Activated CD4-positive, alpha-beta T cell treated with anti-CD3 and anti-CD28 coated beads for 48 hours (primary cell): ENCODE measurements around the gene ROR1.

Experiments used
- DNase-seq: peaks from one replicate; pipeline ENCODE4 v3.0.0-alpha.2; 2020

ROR1 gene

GRCh38 chr1:63859480-63860275 is 85.9 kb downstream of the ROR1 start:
- no peak for DNase-seq

DNA sequence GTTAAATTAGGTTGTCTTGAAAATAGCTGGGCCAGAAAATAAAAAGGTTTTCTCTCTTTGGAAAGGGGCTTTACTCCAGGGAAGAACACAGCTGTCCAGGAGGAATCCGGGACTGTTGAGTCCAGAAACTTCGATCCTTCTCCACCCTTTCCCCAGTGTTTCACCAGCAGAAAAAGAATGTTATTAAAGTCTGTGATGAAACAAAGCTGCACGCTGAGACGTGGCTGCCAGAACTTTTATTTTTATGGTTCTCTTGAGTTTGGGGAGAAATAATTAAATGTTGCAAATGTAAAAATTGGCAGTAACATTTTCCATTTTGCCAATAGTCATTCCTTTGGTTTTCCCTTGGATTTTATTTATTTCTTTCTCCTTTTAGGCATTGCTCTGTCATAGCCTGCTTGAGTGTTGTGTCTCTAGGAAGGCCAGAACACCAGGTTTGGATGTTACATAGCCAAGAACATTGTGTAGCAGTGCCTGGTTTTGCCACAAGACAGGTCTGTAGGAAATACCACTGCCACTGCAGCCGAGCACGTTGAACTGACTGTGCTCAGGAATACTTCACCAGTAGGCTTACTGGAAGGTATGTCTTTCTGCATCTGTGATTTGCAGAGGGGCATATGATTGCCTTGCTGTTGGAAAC is 87.4 kb downstream of the ROR1 start:
- DNase-seq, result no peak

GRCh38 chr1:63863145-63863544 is 89.3 kb downstream of the ROR1 start:
- DNase-seq, result no peak

DNA sequence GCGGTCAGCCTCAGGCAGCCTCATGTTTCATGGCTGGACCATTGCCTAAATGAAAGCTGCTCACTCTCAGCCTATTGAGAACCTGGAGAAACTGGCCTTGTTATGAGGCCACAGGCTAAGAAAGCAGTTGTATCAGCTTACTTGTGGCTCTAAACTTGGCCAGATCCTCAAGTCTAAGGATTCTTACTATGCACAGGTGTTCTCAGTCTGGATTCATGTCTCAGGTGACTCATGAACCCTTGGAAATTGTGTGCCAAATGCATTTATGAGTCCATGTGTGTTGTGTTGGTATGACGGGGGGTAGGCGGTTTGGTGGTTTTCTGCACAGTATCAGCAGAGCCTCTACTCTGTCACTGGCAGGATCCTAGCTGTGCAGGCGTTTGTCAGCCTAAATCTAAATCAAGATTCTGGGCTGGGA is 90.4 kb downstream of the ROR1 start:
- DNase-seq, result no peak

- no peak for DNase-seq
These were observed 91.7 kb downstream of the ROR1 start for GRCh38 chr1:63865561-63865960.

GRCh38 chr1:63866084-63866483 is 92.3 kb downstream of the ROR1 start:
- DNase-seq, result no peak

DNA sequence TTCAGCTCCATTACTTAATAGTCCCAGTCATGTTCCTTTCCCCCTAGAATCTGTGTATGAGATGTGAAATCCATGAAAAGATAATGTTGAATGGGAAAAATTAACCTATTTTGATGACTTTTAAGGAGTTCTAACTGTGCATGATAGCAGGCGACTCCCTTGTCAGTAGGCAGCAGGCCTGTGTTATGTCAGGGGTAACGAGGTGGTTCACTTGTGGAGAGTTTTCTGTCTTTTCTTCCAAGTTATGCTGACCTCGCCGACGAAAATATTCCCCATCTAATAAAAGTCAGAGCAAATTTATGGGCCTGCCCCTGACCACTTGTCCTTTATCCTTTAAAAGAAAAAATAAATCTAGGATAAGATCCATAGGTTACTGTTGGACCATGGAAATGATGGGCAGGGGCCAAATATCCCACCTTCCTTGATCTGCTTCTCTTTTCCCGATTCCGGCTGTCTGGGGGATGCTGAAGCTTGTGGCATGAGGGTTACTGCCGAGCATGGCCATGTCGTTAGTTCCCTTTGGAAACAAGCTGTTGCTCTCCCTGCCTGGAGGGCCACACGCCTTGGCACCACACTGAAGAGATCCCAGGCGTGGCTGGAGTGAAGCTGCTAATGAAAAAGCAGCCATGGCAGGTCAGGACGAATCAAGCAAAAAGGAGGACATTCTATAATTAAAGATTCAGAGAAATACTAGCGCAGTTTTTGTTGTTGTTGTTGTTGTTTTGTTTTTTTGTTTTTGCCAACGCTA is 93.8 kb downstream of the ROR1 start:
- DNase-seq, result no peak

- peak; percentile 19 for DNase-seq
These were observed 94.5 kb downstream of the ROR1 start for GRCh38 chr1:63868268-63868781.

DNA sequence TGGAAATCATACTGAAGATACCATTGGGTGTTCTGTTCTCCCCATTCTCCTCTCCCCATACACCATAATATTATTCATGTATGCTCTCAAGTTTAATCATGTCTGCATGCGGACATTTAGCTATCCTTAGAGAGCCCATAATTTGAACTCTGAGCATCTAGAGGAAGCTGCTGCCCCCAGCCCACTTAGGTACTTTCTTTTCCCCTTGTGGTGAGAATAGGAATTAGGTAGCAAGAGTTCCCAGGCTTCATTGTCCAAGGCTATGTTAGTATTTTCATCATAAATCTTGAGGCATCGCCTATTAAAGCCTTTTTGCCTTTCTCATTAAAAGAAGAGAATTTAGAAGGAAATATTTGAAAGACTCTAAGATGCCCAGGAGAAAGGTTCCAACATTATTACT is 96.3 kb downstream of the ROR1 start:
- no peak for DNase-seq

DNA sequence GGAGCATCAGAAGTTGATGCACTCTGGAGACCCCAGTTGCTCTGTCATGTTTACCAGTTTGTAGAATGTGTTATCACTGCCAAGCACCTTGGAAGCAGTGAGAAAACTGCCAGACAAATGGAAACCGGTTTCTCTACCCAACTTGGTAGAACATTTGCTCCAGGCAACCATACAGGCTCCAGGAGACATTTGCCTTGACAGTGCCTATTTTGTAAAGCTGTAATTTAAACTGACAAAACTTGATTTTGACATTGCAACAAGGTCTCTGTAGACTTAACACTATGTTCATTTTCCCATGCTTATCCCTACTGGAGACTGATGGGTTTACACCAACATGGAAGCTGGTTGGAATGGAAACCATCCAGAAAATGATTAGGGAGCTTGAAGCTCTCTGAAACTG is 97.6 kb downstream of the ROR1 start:
- DNase-seq, result no peak

- DNase-seq, result no peak
These were observed 99.9 kb downstream of the ROR1 start for GRCh38 chr1:63873751-63874150.

GRCh38 chr1:63874278-63874880 is 100.6 kb downstream of the ROR1 start:
- no peak for DNase-seq

GRCh38 chr1:63875636-63876035 is 101.8 kb downstream of the ROR1 start:
- no peak for DNase-seq

GRCh38 chr1:63877021-63877767 is 103.4 kb downstream of the ROR1 start:
- no peak for DNase-seq

DNA sequence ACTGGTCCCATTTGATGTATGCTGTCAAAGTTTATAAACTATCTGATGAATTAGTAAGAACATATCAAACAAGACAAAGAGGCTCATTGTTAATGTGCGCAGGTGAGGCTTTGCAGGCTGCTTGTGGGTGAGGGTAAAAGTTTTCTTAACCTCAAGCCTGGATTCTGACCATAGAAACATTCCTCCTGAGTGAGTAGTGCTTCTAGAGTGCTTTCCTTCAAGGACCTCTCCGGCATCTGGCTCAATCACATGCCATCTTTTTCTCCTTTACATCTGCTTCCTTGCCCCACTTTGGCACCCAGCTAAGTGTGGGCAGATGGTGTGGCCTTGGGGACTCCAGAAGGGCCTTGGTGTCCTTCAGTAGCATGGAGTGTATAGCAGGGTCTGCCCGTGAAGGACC is 104.0 kb downstream of the ROR1 start:
- no peak for DNase-seq

DNA sequence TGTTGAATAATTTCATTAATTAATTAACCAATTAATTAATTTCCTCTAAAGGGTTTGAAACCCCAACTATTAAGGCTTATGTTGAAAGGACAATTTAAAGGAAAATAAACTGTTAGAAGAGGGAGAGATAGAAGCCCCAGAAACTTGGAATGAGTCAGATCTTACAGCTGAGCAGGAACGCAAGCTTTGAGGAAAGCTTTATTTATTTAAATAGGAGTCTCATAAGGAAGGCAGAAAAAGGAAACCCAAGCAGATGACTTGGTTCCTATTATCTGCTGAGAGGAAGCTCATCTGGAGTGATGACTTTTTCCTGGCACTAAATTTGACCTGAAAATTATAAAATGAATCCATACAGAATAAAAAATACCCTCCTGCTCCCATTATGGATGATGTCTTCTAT is 105.1 kb downstream of the ROR1 start:
- no peak for DNase-seq

GRCh38 chr1:63880958-63881576 is 107.2 kb downstream of the ROR1 start:
- DNase-seq, result no peak

GRCh38 chr1:63882048-63882704 is 108.4 kb downstream of the ROR1 start:
- DNase-seq, result no peak

DNA sequence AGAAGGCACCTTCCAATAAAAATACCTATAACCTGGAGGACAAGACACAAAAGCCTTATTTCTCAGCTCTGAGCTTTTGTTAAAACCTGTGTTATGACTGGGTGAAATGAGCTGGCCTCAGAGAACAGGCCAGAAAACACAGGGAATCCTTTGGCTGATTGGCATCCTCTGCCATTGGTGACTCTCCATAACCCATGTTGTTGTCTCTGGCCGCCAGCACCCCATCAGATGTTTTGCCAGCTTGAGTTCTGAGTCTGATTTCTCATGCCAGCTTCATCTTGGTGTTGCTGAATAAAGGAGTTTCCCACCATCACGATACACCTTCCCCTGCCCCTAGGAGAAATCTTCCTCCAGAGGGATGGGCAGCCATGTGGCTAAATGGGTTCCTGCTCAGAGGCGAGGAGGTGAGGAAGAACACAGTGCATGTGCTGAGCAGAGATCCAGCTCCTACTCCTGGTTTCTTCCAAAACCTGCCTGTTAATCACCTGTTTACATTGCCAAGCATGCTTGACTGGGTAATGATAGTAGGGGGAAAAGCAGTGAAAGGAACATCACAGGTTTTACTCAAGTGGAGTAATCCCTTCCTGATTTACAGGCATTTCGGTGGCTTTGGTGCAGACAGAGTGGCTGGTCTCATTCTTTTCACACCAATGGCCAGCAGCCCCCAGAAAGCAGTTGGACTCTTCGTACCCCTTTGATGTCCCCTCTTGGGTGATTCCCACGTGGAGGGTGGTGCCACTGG is 109.8 kb downstream of the ROR1 start:
- DNase-seq, result no peak

DNA sequence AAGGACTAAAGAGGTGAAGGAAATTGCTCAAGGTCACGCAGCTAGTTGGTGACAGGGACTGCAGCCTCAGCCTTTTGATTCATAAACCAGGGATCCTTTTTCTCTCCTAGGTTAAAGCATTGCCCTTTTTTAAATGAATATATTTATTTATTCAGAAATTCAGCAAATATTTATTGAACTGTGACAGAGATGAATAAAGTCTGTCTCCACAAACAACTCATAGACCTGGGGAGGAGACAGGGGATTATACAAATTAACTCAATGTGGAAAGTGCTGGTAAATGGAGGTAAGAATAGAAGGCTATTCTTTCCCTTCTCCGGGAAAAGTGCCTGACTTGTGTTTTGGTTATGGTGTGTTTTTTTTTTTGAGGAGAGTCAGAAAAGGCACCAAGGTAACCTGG is 110.7 kb downstream of the ROR1 start:
- DNase-seq, result no peak

- no peak for DNase-seq
These were observed 112.1 kb downstream of the ROR1 start for GRCh38 chr1:63885899-63886298.
